Measurements from ENCODE around the gene HDAC4. TPM values are rescaled to one million over a fixed set of nuclear protein-coding genes. Genes with fewer than 3 reads are reported as not detected.

HDAC4 gene
- total and polyA plus RNA-seq, 3 experiments from 2014 or later = 8.3 to 28.8 (median 24.0) TPM

- Mint-ChIP-seq H3K27me3 (no peaks in the 10 kb centered on the region), H3K4me1 (peaks cover 8 to 37% (median 23%) of the 10 kb centered on the region in 3 donors), H3K27ac (peak overlapping the region in 2 of 8 donors; percentile 38 to 92), H3K36me3 (peaks cover 0 to 74% (median 15%) of the 10 kb centered on the region in 3 donors), H3K4me3 (no peak overlapping the region), H3K9me3 (no peaks in the 10 kb centered on the region)
- Histone ChIP-seq H3K4me3 (ENCODE audit: low read length) (no peak overlapping the region), H3K27me3 (ENCODE audit: insufficient read depth, low read length, poor library complexity, severe bottlenecking) (no peaks in the 10 kb centered on the region), H3K27ac (ENCODE audit: low read depth, low read length) (no peak overlapping the region), H3K9me3 (ENCODE audit: low read length) (no peaks in the 10 kb centered on the region), H3K36me3 (ENCODE audit: insufficient read depth, low read length) (peaks cover 17% of the 10 kb centered on the region), H3K4me1 (ENCODE audit: insufficient read depth, low read length) (no peaks in the 10 kb centered on the region)
- ChIA-PET CTCF (no interaction called here), POLR2A (interaction anchor here (0.5 to 0.6 kb wide), 2 partner anchors 10 to 100 kb away, joined by 3 to 8 read pairs; no protein-coding TSS in a partner anchor)
- DNase-seq = no peak
Observed at GRCh38 chr2:239199041-239199768, 201.6 kb downstream of the HDAC4 start.

GRCh38 chr2:239198221-239198620, 202.6 kb downstream of the HDAC4 start:
- H3K4me3 Mint-ChIP-seq = no peak overlapping the region
- H3K27ac ChIP-seq (ENCODE audit: low read depth, low read length) = no peak overlapping the region
- H3K9me3 ChIP-seq (ENCODE audit: low read length) = no peaks in the 10 kb centered on the region
- H3K36me3 Mint-ChIP-seq = peaks cover 0 to 73% (median 13%) of the 10 kb centered on the region in 3 donors
- no peaks in the 10 kb centered on the region for H3K27me3 Mint-ChIP-seq
- H3K9me3 Mint-ChIP-seq = no peaks in the 10 kb centered on the region
- H3K4me1 Mint-ChIP-seq = peaks cover 10 to 36% (median 17%) of the 10 kb centered on the region in 3 donors
- no peaks in the 10 kb centered on the region for H3K4me1 ChIP-seq (ENCODE audit: insufficient read depth, low read length)
- H3K27me3 ChIP-seq (ENCODE audit: insufficient read depth, low read length, poor library complexity, severe bottlenecking) = no peaks in the 10 kb centered on the region
- no peak overlapping the region for H3K4me3 ChIP-seq (ENCODE audit: low read length)
- CTCF ChIA-PET = no interaction called here
- peak overlapping the region in 1 of 8 donors; percentile 29 for H3K27ac Mint-ChIP-seq
- no peak for DNase-seq
- POLR2A ChIA-PET = no interaction called here
- H3K36me3 ChIP-seq (ENCODE audit: insufficient read depth, low read length) = peaks cover 17% of the 10 kb centered on the region

- Mint-ChIP-seq H3K9me3 (no peaks in the 10 kb centered on the region), H3K4me3 (no peak overlapping the region), H3K27me3 (no peaks in the 10 kb centered on the region), H3K4me1 (peaks cover 10 to 30% (median 17%) of the 10 kb centered on the region in 3 donors), H3K36me3 (peaks cover 0 to 66% (median 13%) of the 10 kb centered on the region in 3 donors), H3K27ac (peak overlapping the region in 1 of 8 donors; percentile 3)
- H3K9me3 ChIP-seq (ENCODE audit: low read length) = no peaks in the 10 kb centered on the region
- H3K36me3 ChIP-seq (ENCODE audit: insufficient read depth, low read length) = peaks cover 17% of the 10 kb centered on the region
- H3K4me3 ChIP-seq (ENCODE audit: low read length) = no peak overlapping the region
- POLR2A ChIA-PET = no interaction called here
- H3K27ac ChIP-seq (ENCODE audit: low read depth, low read length) = no peak overlapping the region
- H3K4me1 ChIP-seq (ENCODE audit: insufficient read depth, low read length) = no peaks in the 10 kb centered on the region
- DNase-seq = no peak
- H3K27me3 ChIP-seq (ENCODE audit: insufficient read depth, low read length, poor library complexity, severe bottlenecking) = no peaks in the 10 kb centered on the region
- CTCF ChIA-PET = no interaction called here
Observed at GRCh38 chr2:239197146-239197545, 203.7 kb downstream of the HDAC4 start.

- Histone ChIP-seq H3K4me3 (ENCODE audit: low read length) (no peak overlapping the region), H3K36me3 (ENCODE audit: insufficient read depth, low read length) (peaks cover 17% of the 10 kb centered on the region), H3K4me1 (ENCODE audit: insufficient read depth, low read length) (no peaks in the 10 kb centered on the region), H3K27ac (ENCODE audit: low read depth, low read length) (no peak overlapping the region), H3K9me3 (ENCODE audit: low read length) (no peaks in the 10 kb centered on the region), H3K27me3 (ENCODE audit: insufficient read depth, low read length, poor library complexity, severe bottlenecking) (no peaks in the 10 kb centered on the region)
- Mint-ChIP-seq H3K4me3 (no peak overlapping the region), H3K27me3 (no peaks in the 10 kb centered on the region), H3K27ac (peak overlapping the region in 2 of 8 donors; percentile 7 to 79), H3K9me3 (no peaks in the 10 kb centered on the region), H3K36me3 (peaks cover 0 to 63% (median 13%) of the 10 kb centered on the region in 3 donors), H3K4me1 (peaks cover 11 to 25% (median 17%) of the 10 kb centered on the region in 3 donors)
- DNase-seq = no peak
- ChIA-PET CTCF (no interaction called here), POLR2A (no interaction called here)
Observed at GRCh38 chr2:239196474-239197021, 204.3 kb downstream of the HDAC4 start.

- peaks cover 17% of the 10 kb centered on the region for H3K36me3 ChIP-seq (ENCODE audit: insufficient read depth, low read length)
- H3K9me3 Mint-ChIP-seq = no peaks in the 10 kb centered on the region
- H3K27me3 ChIP-seq (ENCODE audit: insufficient read depth, low read length, poor library complexity, severe bottlenecking) = no peaks in the 10 kb centered on the region
- CTCF ChIA-PET = no interaction called here
- H3K36me3 Mint-ChIP-seq = peaks cover 0 to 62% (median 13%) of the 10 kb centered on the region in 3 donors
- no peak overlapping the region for H3K4me3 Mint-ChIP-seq
- H3K27ac Mint-ChIP-seq = peak overlapping the region in 2 of 8 donors; percentile 7 to 77
- DNase-seq = no peak
- H3K27me3 Mint-ChIP-seq = no peaks in the 10 kb centered on the region
- no peaks in the 10 kb centered on the region for H3K9me3 ChIP-seq (ENCODE audit: low read length)
- H3K4me1 ChIP-seq (ENCODE audit: insufficient read depth, low read length) = no peaks in the 10 kb centered on the region
- H3K27ac ChIP-seq (ENCODE audit: low read depth, low read length) = no peak overlapping the region
- no peak overlapping the region for H3K4me3 ChIP-seq (ENCODE audit: low read length)
- peaks cover 11 to 24% (median 17%) of the 10 kb centered on the region in 3 donors for H3K4me1 Mint-ChIP-seq
- POLR2A ChIA-PET = no interaction called here
Observed at GRCh38 chr2:239195992-239196391, 204.8 kb downstream of the HDAC4 start.

- no peak overlapping the region for H3K27ac ChIP-seq (ENCODE audit: low read depth, low read length)
- no peaks in the 10 kb centered on the region for H3K4me1 ChIP-seq (ENCODE audit: insufficient read depth, low read length)
- ChIA-PET CTCF (no interaction called here), POLR2A (no interaction called here)
- H3K36me3 ChIP-seq (ENCODE audit: insufficient read depth, low read length) = peaks cover 20% of the 10 kb centered on the region
- Mint-ChIP-seq H3K4me3 (no peak overlapping the region), H3K27ac (peak overlapping the region in 2 of 8 donors; percentile 7 to 82), H3K9me3 (no peaks in the 10 kb centered on the region), H3K36me3 (peaks cover 4 to 62% (median 16%) of the 10 kb centered on the region in 3 donors), H3K4me1 (peaks cover 11 to 18% (median 17%) of the 10 kb centered on the region in 3 donors), H3K27me3 (no peaks in the 10 kb centered on the region)
- no peaks in the 10 kb centered on the region for H3K9me3 ChIP-seq (ENCODE audit: low read length)
- no peak overlapping the region for H3K4me3 ChIP-seq (ENCODE audit: low read length)
- DNase-seq = no peak
- H3K27me3 ChIP-seq (ENCODE audit: insufficient read depth, low read length, poor library complexity, severe bottlenecking) = no peaks in the 10 kb centered on the region
Observed at GRCh38 chr2:239195318-239195871, 205.4 kb downstream of the HDAC4 start.

GRCh38 chr2:239194731-239195317, 206.0 kb downstream of the HDAC4 start:
- no peaks in the 10 kb centered on the region for H3K27me3 Mint-ChIP-seq
- no peak overlapping the region for H3K27ac ChIP-seq (ENCODE audit: low read depth, low read length)
- H3K4me1 ChIP-seq (ENCODE audit: insufficient read depth, low read length) = no peaks in the 10 kb centered on the region
- H3K36me3 Mint-ChIP-seq = peaks cover 8 to 66% (median 17%) of the 10 kb centered on the region in 3 donors
- H3K4me3 ChIP-seq (ENCODE audit: low read length) = no peak overlapping the region
- no peak for DNase-seq
- H3K27me3 ChIP-seq (ENCODE audit: insufficient read depth, low read length, poor library complexity, severe bottlenecking) = no peaks in the 10 kb centered on the region
- CTCF ChIA-PET = no interaction called here
- no peak overlapping the region for H3K4me3 Mint-ChIP-seq
- H3K36me3 ChIP-seq (ENCODE audit: insufficient read depth, low read length) = peaks cover 23% of the 10 kb centered on the region
- no peaks in the 10 kb centered on the region for H3K9me3 Mint-ChIP-seq
- no peaks in the 10 kb centered on the region for H3K9me3 ChIP-seq (ENCODE audit: low read length)
- H3K4me1 Mint-ChIP-seq = peaks cover 11 to 18% (median 13%) of the 10 kb centered on the region in 3 donors
- POLR2A ChIA-PET = no interaction called here
- peak overlapping the region in 1 of 8 donors; percentile 82 for H3K27ac Mint-ChIP-seq
